Measurements from ENCODE around the gene CENATAC.
"Not testable (repeated sequence)": the region's sequence is repeated elsewhere in the genome, so short reads cannot be mapped to it uniquely, and the experiment has no call there.

Gene CENATAC

GRCh38 chr11:119051440-119052162 is 53.7 kb downstream of the CENATAC start:
- DNase-seq (ENCODE audit: low read depth, low spot score), result no peak
- WGBS (ENCODE audit: insufficient coverage, insufficient read length), result no CpG with 5 or more reads among the region's 17 CpGs

GRCh38 chr11:119052163-119052814 is 54.4 kb downstream of the CENATAC start:
- H3K4me3 ChIP-seq (ENCODE audit: low read length), result no peak overlapping the region
- no peaks in the 10 kb centered on the region for H3K4me1 ChIP-seq (ENCODE audit: control insufficient read depth, insufficient read depth, low read length)
- H3K9me3 ChIP-seq (ENCODE audit: control insufficient read depth, insufficient read depth, low read length), result no peaks in the 10 kb centered on the region
- DNase-seq (ENCODE audit: low read depth, low spot score), result no peak
- no peaks in the 10 kb centered on the region for H3K27me3 ChIP-seq (ENCODE audit: control insufficient read depth, insufficient read depth, low read length)
- no peak overlapping the region for H3K27ac ChIP-seq (ENCODE audit: low read length)
- H3K36me3 ChIP-seq (ENCODE audit: control insufficient read depth, insufficient read depth, low read length), result peaks cover 62% of the 10 kb centered on the region
- whole genome bisulfite sequencing (ENCODE audit: insufficient coverage, insufficient read length), result no CpG with 5 or more reads among the region's 23 CpGs

More at GRCh38 chr11:119051440-119052162, 53.7 kb downstream of the CENATAC start:
- Histone ChIP-seq H3K4me1 (ENCODE audit: control insufficient read depth, insufficient read depth, low read length) (no peaks in the 10 kb centered on the region), H3K27me3 (ENCODE audit: control insufficient read depth, insufficient read depth, low read length) (no peaks in the 10 kb centered on the region), H3K4me3 (ENCODE audit: low read length) (no peak overlapping the region), H3K9me3 (ENCODE audit: control insufficient read depth, insufficient read depth, low read length) (no peaks in the 10 kb centered on the region), H3K27ac (ENCODE audit: low read length) (no peak overlapping the region), H3K36me3 (ENCODE audit: control insufficient read depth, insufficient read depth, low read length) (peaks cover 64% of the 10 kb centered on the region)

DNA sequence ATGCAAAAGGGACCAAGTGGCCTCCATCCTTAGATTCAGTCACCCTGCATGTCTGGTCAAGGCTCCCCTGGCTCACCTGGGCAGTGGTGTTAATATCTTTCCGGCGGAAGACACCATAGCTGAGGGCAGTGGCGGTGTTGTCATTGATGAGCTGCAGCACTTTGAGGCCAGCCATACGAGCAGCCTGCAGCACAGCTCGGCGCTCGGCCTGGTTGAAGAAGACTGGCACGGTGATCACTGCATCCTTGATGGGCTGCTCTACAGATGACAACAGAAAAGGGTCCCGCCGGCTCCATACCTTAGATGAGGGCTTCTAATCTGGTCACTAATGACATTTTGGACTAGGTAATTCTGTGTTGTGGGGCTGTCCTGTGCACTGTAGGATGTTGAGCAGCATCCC is 56.5 kb downstream of the CENATAC start:
- Histone ChIP-seq H3K27ac (ENCODE audit: low read length) (no peak overlapping the region), H3K9me3 (ENCODE audit: control insufficient read depth, insufficient read depth, low read length) (no peaks in the 10 kb centered on the region), H3K36me3 (ENCODE audit: control insufficient read depth, insufficient read depth, low read length) (peaks cover 40% of the 10 kb centered on the region), H3K27me3 (ENCODE audit: control insufficient read depth, insufficient read depth, low read length) (no peaks in the 10 kb centered on the region), H3K4me1 (ENCODE audit: control insufficient read depth, insufficient read depth, low read length) (peaks cover 3% of the 10 kb centered on the region; the same call in 1 of the 2 replicates), H3K4me3 (ENCODE audit: low read length) (no peak overlapping the region)
- no CpG with 5 or more reads among the region's 10 CpGs for WGBS (ENCODE audit: insufficient coverage, insufficient read length)
- no peak for DNase-seq (ENCODE audit: low read depth, low spot score)

DNA sequence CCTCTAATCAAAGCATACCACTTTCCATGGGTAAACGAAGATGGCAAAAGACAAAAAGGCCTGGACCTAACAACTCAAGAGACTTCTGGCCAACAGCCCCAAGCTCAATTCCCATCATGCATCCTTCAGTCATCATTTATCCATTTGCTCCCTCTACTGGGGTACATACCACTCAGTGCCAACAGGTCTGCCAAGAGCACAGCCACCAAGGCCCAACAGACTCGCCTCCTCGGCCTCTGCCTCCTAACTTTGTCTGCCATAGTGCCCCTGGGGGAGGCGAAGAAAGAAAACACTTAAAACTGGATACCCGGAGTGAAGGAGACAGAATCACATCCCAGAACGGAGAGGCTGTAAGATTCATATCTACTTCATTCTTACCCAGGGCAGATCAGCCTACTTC is 58.0 kb downstream of the CENATAC start:
- peak overlapping the region; percentile 95; the same call in 1 of the 2 replicates for H3K4me3 ChIP-seq (ENCODE audit: low read length)
- H3K36me3 ChIP-seq (ENCODE audit: control insufficient read depth, insufficient read depth, low read length), result peaks cover 35% of the 10 kb centered on the region
- no peaks in the 10 kb centered on the region for H3K9me3 ChIP-seq (ENCODE audit: control insufficient read depth, insufficient read depth, low read length)
- DNase-seq (ENCODE audit: low read depth, low spot score), result no peak
- peaks cover 3% of the 10 kb centered on the region; the same call in 1 of the 2 replicates for H3K4me1 ChIP-seq (ENCODE audit: control insufficient read depth, insufficient read depth, low read length)
- no CpG with 5 or more reads among the region's 6 CpGs for WGBS (ENCODE audit: insufficient coverage, insufficient read length)
- no peak overlapping the region for H3K27ac ChIP-seq (ENCODE audit: low read length)
- H3K27me3 ChIP-seq (ENCODE audit: control insufficient read depth, insufficient read depth, low read length), result no peaks in the 10 kb centered on the region

DNA sequence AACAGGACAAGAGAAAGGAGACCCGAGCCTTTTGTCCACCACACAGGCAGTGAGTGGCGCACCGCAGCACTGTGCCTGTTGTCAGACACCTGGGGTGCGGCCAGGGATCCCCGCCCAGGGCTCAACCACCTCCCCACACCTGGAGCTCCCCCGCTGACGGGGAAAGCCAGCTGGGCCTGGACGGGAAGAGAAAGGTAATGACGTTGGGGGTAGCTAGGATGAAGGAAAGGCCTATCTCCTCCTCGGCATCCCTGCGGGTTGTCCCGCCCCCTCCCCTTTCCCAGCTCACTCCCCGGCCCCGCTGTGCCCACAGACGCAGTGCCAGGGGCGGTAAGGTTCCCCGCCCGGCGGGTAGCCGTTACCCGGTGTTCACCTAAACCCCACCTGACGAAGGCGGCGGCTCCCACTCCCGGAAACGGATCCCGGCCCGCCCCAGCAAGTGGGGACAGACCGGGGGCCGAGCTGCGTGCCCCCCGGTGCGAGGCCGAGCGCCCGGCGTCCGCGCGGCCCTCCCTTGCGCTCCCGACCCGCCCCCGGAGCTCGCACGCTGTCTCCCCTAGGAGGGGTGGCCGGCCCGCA is 58.6 kb downstream of the CENATAC start:
- WGBS (ENCODE audit: insufficient coverage, insufficient read length), result no CpG with 5 or more reads among the region's 48 CpGs
- no peaks in the 10 kb centered on the region for H3K27me3 ChIP-seq (ENCODE audit: control insufficient read depth, insufficient read depth, low read length)

DNA sequence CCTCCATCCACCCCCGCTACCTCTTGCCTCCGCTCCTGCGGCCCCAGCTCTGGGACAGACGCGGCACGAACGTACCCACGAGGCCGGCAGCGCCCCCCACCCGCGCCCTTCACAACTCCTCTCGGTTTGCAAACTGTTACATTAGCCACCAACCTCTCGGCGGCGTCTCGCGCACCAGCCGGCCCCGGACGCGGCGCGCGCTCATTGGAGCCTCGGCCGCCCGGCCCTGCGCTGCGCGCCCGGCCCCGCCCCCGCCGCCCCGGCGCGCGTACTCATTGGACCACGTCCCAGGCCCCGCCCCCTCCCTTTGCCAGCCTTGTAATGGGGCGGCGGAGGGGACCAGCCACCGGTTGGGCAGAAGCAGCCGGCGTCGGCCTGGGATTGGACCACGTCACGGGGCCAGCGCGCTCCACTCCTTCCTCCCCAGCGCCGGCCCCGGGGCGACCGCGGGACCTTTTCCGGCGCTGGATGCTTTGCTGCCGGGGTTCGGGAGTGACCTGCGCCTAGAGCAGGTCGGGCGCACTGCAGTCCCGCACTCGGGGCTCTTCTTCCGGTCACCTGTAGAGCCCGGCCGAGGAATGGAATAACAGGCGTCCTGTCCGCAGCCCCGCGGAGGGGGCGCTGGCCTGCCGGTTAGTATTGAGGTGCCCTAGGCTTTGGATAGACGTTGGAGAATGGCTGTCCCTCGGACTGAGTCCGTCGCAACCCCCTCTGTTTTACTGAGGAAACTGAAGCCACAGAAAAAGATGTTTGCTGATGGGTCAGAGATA is 59.2 kb downstream of the CENATAC start, which contains the start of gene HYOU1:
TSS of gene HYOU1 (minus strand) at position 206 of the 770 bp plus-strand sequence. CDS start 1,045 bp downstream, outside the sequence.
- H3K9me3 ChIP-seq (ENCODE audit: control insufficient read depth, insufficient read depth, low read length), result no peaks in the 10 kb centered on the region
- H3K36me3 ChIP-seq (ENCODE audit: control insufficient read depth, insufficient read depth, low read length), result peaks cover 22% of the 10 kb centered on the region
- H3K4me1 ChIP-seq (ENCODE audit: control insufficient read depth, insufficient read depth, low read length), result peaks cover 3% of the 10 kb centered on the region; the same call in 1 of the 2 replicates
- peak; percentile 82 for DNase-seq (ENCODE audit: low read depth, low spot score)
- no peaks in the 10 kb centered on the region for H3K27me3 ChIP-seq (ENCODE audit: control insufficient read depth, insufficient read depth, low read length)
- peak within 1 kb of the TSS; percentile 58 for H3K27ac ChIP-seq (ENCODE audit: low read length)
- peak within 1 kb of the TSS; percentile 95 for H3K4me3 ChIP-seq (ENCODE audit: low read length)
- WGBS (ENCODE audit: insufficient coverage, insufficient read length), result no CpG with 5 or more reads among the region's 79 CpGs

More for the DNA sequence above, 58.6 kb downstream of the CENATAC start:
- peak overlapping the region; percentile 95 for H3K4me3 ChIP-seq (ENCODE audit: low read length)
- H3K27ac ChIP-seq (ENCODE audit: low read length), result no peak overlapping the region
- H3K4me1 ChIP-seq (ENCODE audit: control insufficient read depth, insufficient read depth, low read length), result peaks cover 3% of the 10 kb centered on the region; the same call in 1 of the 2 replicates
- no peak for DNase-seq (ENCODE audit: low read depth, low spot score)
- no peaks in the 10 kb centered on the region for H3K9me3 ChIP-seq (ENCODE audit: control insufficient read depth, insufficient read depth, low read length)
- peaks cover 29% of the 10 kb centered on the region for H3K36me3 ChIP-seq (ENCODE audit: control insufficient read depth, insufficient read depth, low read length)

GRCh38 chr11:119059128-119059527 is 61.2 kb downstream of the CENATAC start:
- H3K36me3 ChIP-seq (ENCODE audit: control insufficient read depth, insufficient read depth, low read length); H3K4me3 ChIP-seq (ENCODE audit: low read length); H3K27me3 ChIP-seq (ENCODE audit: control insufficient read depth, insufficient read depth, low read length); DNase-seq (ENCODE audit: low read depth, low spot score); H3K4me1 ChIP-seq (ENCODE audit: control insufficient read depth, insufficient read depth, low read length); H3K27ac ChIP-seq (ENCODE audit: low read length); H3K9me3 ChIP-seq (ENCODE audit: control insufficient read depth, insufficient read depth, low read length): not testable (repeated sequence)
- WGBS (ENCODE audit: insufficient coverage, insufficient read length), result no CpG with 5 or more reads among the region's 35 CpGs

DNA sequence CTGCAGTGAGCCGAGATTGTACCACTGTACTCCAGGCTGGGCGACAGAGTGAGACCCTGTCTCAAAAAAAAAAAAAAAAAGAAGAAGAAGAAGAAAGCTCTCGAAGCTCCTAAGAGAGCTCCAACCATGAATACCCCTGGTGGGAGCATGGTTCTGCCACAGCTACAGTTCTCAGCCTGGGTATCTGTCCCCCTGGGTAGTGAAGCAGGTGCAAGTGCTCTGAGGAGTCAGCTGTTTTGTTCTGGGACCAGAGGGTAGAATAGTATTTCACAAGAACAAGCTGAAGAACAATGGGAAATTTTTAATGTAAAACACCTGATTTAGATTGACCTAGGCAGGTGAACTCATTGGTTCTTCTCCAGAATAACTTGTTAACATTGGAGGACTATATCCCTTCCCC is 63.3 kb downstream of the CENATAC start:
- peaks cover 3% of the 10 kb centered on the region; the same call in 1 of the 2 replicates for H3K4me1 ChIP-seq (ENCODE audit: control insufficient read depth, insufficient read depth, low read length)
- WGBS (ENCODE audit: insufficient coverage, insufficient read length), result no CpG with 5 or more reads among the region's 3 CpGs
- no peaks in the 10 kb centered on the region for H3K27me3 ChIP-seq (ENCODE audit: control insufficient read depth, insufficient read depth, low read length)
- H3K9me3 ChIP-seq (ENCODE audit: control insufficient read depth, insufficient read depth, low read length), result no peaks in the 10 kb centered on the region
- DNase-seq (ENCODE audit: low read depth, low spot score), result no peak
- no peak overlapping the region for H3K4me3 ChIP-seq (ENCODE audit: low read length)
- no peaks in the 10 kb centered on the region for H3K36me3 ChIP-seq (ENCODE audit: control insufficient read depth, insufficient read depth, low read length)
- no peak overlapping the region for H3K27ac ChIP-seq (ENCODE audit: low read length)

- Histone ChIP-seq H3K27me3 (ENCODE audit: control insufficient read depth, insufficient read depth, low read length) (no peaks in the 10 kb centered on the region), H3K4me1 (ENCODE audit: control insufficient read depth, insufficient read depth, low read length) (peaks cover 3% of the 10 kb centered on the region; the same call in 1 of the 2 replicates), H3K4me3 (ENCODE audit: low read length) (no peak overlapping the region), H3K36me3 (ENCODE audit: control insufficient read depth, insufficient read depth, low read length) (no peaks in the 10 kb centered on the region), H3K27ac (ENCODE audit: low read length) (no peak overlapping the region), H3K9me3 (ENCODE audit: control insufficient read depth, insufficient read depth, low read length) (no peaks in the 10 kb centered on the region)
- no peak for DNase-seq (ENCODE audit: low read depth, low spot score)
- WGBS (ENCODE audit: insufficient coverage, insufficient read length), result no CpG with 5 or more reads among the region's 5 CpGs
Observed at GRCh38 chr11:119062779-119063178, 64.8 kb downstream of the CENATAC start.

DNA sequence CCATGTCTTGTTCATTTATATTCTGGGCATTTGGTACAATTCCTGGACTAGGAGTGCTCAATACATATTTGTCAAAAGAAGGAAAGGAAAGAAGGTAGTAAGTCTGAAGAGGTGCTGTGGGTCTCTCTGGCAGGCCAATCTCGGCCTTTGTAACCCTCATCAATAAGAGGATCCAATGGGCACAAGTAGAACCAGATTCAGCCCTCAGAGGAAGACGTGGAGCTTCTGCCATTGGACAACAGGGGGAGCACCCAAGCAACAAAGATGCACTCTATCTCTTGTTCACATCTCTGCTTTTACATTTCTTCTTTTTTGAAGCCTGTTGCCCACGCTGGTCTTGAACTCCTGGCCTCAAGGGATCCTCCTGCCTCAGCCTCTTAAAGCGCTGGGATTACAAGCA is 67.4 kb downstream of the CENATAC start:
- H3K4me3 ChIP-seq (ENCODE audit: low read length), result no peak overlapping the region
- peaks cover 2% of the 10 kb centered on the region; the same call in 1 of the 2 replicates for H3K36me3 ChIP-seq (ENCODE audit: control insufficient read depth, insufficient read depth, low read length)
- H3K27ac ChIP-seq (ENCODE audit: low read length), result no peak overlapping the region
- H3K27me3 ChIP-seq (ENCODE audit: control insufficient read depth, insufficient read depth, low read length), result no peaks in the 10 kb centered on the region
- no peak for DNase-seq (ENCODE audit: low read depth, low spot score)
- WGBS (ENCODE audit: insufficient coverage, insufficient read length), result no CpG with 5 or more reads among the region's 4 CpGs
- H3K9me3 ChIP-seq (ENCODE audit: control insufficient read depth, insufficient read depth, low read length), result no peaks in the 10 kb centered on the region
- H3K4me1 ChIP-seq (ENCODE audit: control insufficient read depth, insufficient read depth, low read length), result no peaks in the 10 kb centered on the region

Data from iPS DF 6.9 (cell line).